Cardiac fibroblast (primary cell): ENCODE data around the gene UBQLN1.

Experiments
- DNase-seq, 2 donors: peaks; one replicate each; pipeline versions ENCODE4 v3.0.0 to v3.0.0-alpha.2; 2010; ENCODE audit warnings: low read depth in 2 of 2
- H3K4me3 ChIP-seq, 2 donors: replicated peaks in 1 of 2; 1 replicate in 1 of 2; 2 replicates in 1 of 2; pipeline ENCODE4 v1.5.1; 2011; ENCODE audit warnings: low read depth in 2 of 2, low read length in 2 of 2, mild to moderate bottlenecking in 2 of 2, moderate library complexity in 1 of 2
- CTCF ChIP-seq: IDR thresholded peaks from one replicate; pipeline ENCODE4 v1.5.1; 2011; ENCODE audit warnings: low read depth, mild to moderate bottlenecking, low read length, inconsistent platforms

UBQLN1 gene

GRCh38 chr9:83669067-83669466 lies 38.7 kb downstream of the UBQLN1 start:
- no peak for DNase-seq

GRCh38 chr9:83665580-83666200 lies 42.1 kb downstream of the UBQLN1 start:
- peak in 1 of 2 donors; percentile 13 for DNase-seq
- no peak for TF ChIP-seq CTCF
- no peak overlapping the region for H3K4me3 ChIP-seq

More at GRCh38 chr9:83669067-83669466, 38.7 kb downstream of the UBQLN1 start:
- no peak overlapping the region for H3K4me3 ChIP-seq
- TF ChIP-seq CTCF = no peak

GRCh38 chr9:83662933-83663332 lies 44.8 kb downstream of the UBQLN1 start:
- DNase-seq = no peak
- no peak overlapping the region for H3K4me3 ChIP-seq
- no peak for TF ChIP-seq CTCF

GRCh38 chr9:83656952-83657351 lies 50.8 kb downstream of the UBQLN1 start:
- no peak overlapping the region for H3K4me3 ChIP-seq
- TF ChIP-seq CTCF = no peak
- DNase-seq = no peak

- no peak overlapping the region for H3K4me3 ChIP-seq
- no peak for TF ChIP-seq CTCF
- DNase-seq = no peak
These were observed 51.6 kb downstream of the UBQLN1 start for GRCh38 chr9:83656032-83656680.

GRCh38 chr9:83655433-83655832 lies 52.3 kb downstream of the UBQLN1 start:
- TF ChIP-seq CTCF = no peak
- H3K4me3 ChIP-seq = no peak overlapping the region

GRCh38 chr9:83652433-83652832 lies 55.3 kb downstream of the UBQLN1 start:
- no peak overlapping the region for H3K4me3 ChIP-seq
- DNase-seq = no peak
- TF ChIP-seq CTCF = no peak

More at GRCh38 chr9:83655433-83655832, 52.3 kb downstream of the UBQLN1 start:
- no peak for DNase-seq
